Smooth muscle cell (in vitro differentiated cells): ENCODE data around the gene SLC22A13. TPM values are rescaled to one million over a fixed set of nuclear protein-coding genes. Genes with fewer than 3 reads are reported as not detected.

Experiments
- DNase-seq: peaks from one replicate; lab custom pipeline; 2025; ENCODE audit not compliant: unreplicated experiment; lab: John Stamatoyannopoulos, UW
- H2AFZ ChIP-seq: fragments of 200-600 bp; sonication (generic); 2 replicates; pipeline ENCODE4 v1.6.0; 2016; ENCODE audit warnings: antibody characterized with exemption, low read depth, mild to moderate bottlenecking
- H3F3A ChIP-seq: fragments of 200-600 bp; sonication (generic); 2 replicates; pipeline ENCODE4 v1.6.0; 2017; ENCODE audit warnings: antibody characterized with exemption, low read depth
- H3K27ac ChIP-seq: fragments of 200-600 bp; sonication (generic); 2 replicates; pipeline ENCODE4 v1.5.1; 2016; ENCODE audit warnings: low read depth, mild to moderate bottlenecking
- H3K27me3 ChIP-seq: fragments of 200-600 bp; sonication (generic); 2 replicates; pipeline ENCODE4 v1.6.1; 2016; ENCODE audit warnings: low read depth, mild to moderate bottlenecking
- H3K36me3 ChIP-seq: fragments of 200-600 bp; sonication (generic); 2 replicates; pipeline ENCODE4 v1.5.1; 2016; ENCODE audit warnings: low read depth
- H3K4me1 ChIP-seq: fragments of 200-600 bp; sonication (generic); 2 replicates; pipeline ENCODE4 v1.5.1; 2016; ENCODE audit warnings: low read depth
- H3K4me2 ChIP-seq: fragments of 200-600 bp; sonication (generic); 2 replicates; pipeline ENCODE4 v1.6.0; 2016; ENCODE audit warnings: mild to moderate bottlenecking
- H3K4me3 ChIP-seq: fragments of 200-600 bp; sonication (generic); 2 replicates; pipeline ENCODE4 v1.5.1; 2016; ENCODE audit warnings: mild to moderate bottlenecking
- H3K79me2 ChIP-seq: fragments of 200-600 bp; sonication (generic); 2 replicates; pipeline ENCODE4 v1.6.0; 2016; ENCODE audit warnings: low read depth, mild to moderate bottlenecking
- H3K9ac ChIP-seq: fragments of 200-600 bp; sonication (generic); 2 replicates; pipeline ENCODE4 v1.6.0; 2016; ENCODE audit warnings: low read depth
- H3K9me3 ChIP-seq: fragments of 200-600 bp; sonication (generic); replicated peaks from 2 replicates; pipeline ENCODE4 v1.5.1; 2016; ENCODE audit warnings: low read depth
- H4K20me1 ChIP-seq: fragments of 200-600 bp; sonication (generic); 2 replicates; pipeline ENCODE4 v1.6.0; 2016; ENCODE audit warnings: low read depth
- WGBS: methylation state at CpG from one replicate; pipeline ENCODE4 v1.1.7; 2016; ENCODE audit warnings: low lambda C conversion rate; 5-methylcytosine and 5-hydroxymethylcytosine counted together
- polyA plus RNA-seq: library from polyadenylated mRNA; unstranded; fragments of >200 nt; fragmentation: Nextera tagmentation; extraction: Ambion mirVana; gene quantifications from 2 replicates; pipeline ENCODE4 v1.2.1, GENCODE V29; 2016
- total RNA-seq: library from RNA; depleted of rRNA; stranded (reverse); fragments of >200 nt; gene quantifications from 2 replicates; pipeline ENCODE4 v1.2.3, GENCODE V29; 2014
- TF ChIP-seq, protein P1 (sequence below): fragments of 200-600 bp; sonication (generic); IDR thresholded peaks from 2 replicates; pipeline ENCODE4 v1.5.1; 2017; ENCODE audit warnings: borderline replicate concordance, mild to moderate bottlenecking, antibody characterized with exemption; ENCODE audit not compliant: insufficient read depth, poor library complexity, severe bottlenecking

The SLC22A13 gene
- total and polyA plus RNA-seq, 2 experiments from 2014 or later: 0.13 TPM; not detected in 1

DNA sequence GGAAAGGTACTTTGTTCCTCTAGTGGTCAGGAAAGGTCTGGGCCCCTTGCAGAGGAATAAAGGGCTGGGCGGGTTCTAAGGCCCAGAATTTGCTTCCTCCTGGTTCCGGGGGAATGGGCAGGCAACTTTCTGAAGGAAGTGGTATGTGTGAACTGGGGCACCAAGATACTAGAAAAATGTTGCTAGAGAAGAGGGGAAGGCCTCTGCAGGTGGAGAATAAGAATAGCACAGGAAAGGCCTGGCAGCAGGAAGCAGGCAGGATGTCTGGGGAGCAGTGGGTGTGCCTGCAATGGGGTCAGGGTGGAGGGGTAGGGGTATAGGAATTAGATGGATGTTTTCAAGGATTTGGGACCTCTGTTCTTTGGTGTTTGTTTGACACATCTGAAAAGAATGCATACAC is 2.0 kb downstream of the SLC22A13 start:
- WGBS: 82% methylated on average over 2 of the region's 2 CpGs
- H3K4me2 ChIP-seq: no peak overlapping the region
- no peaks in the 10 kb centered on the region for H3F3A ChIP-seq
- no peak for DNase-seq
- TF ChIP-seq, protein P1, sequence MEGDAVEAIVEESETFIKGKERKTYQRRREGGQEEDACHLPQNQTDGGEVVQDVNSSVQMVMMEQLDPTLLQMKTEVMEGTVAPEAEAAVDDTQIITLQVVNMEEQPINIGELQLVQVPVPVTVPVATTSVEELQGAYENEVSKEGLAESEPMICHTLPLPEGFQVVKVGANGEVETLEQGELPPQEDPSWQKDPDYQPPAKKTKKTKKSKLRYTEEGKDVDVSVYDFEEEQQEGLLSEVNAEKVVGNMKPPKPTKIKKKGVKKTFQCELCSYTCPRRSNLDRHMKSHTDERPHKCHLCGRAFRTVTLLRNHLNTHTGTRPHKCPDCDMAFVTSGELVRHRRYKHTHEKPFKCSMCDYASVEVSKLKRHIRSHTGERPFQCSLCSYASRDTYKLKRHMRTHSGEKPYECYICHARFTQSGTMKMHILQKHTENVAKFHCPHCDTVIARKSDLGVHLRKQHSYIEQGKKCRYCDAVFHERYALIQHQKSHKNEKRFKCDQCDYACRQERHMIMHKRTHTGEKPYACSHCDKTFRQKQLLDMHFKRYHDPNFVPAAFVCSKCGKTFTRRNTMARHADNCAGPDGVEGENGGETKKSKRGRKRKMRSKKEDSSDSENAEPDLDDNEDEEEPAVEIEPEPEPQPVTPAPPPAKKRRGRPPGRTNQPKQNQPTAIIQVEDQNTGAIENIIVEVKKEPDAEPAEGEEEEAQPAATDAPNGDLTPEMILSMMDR: no peak
- H3K4me1 ChIP-seq: no peaks in the 10 kb centered on the region
- no peak overlapping the region for H3K27ac ChIP-seq
- H3K9ac ChIP-seq: no peak overlapping the region
- H3K4me3 ChIP-seq: no peak overlapping the region
- no peak overlapping the region for H2AFZ ChIP-seq
- no peaks in the 10 kb centered on the region for H3K27me3 ChIP-seq
- H4K20me1 ChIP-seq: no peaks in the 10 kb centered on the region
- no peaks in the 10 kb centered on the region for H3K36me3 ChIP-seq
- H3K9me3 ChIP-seq: no peaks in the 10 kb centered on the region
- H3K79me2 ChIP-seq: no peaks in the 10 kb centered on the region

DNA sequence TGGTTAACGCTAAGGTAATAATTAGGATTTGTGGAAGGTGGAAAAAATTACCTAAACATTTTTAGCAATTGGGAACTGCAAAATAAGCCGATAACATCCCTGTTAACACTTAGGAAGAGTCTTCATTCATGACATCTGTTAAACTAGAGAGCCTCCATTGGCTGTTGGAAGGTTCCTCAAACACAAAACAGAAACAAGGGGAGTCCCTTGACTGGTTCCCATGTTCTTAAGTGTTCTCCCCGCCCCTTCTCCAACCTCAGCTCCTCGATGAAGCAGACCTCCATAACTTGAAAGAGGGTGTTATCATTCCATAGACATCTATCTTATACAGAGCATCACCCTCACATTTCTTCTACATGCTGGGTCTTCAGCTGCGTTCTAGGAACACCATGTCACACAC is 2.5 kb downstream of the SLC22A13 start:
- H3K4me1 ChIP-seq: no peaks in the 10 kb centered on the region
- H2AFZ ChIP-seq: no peak overlapping the region
- no peaks in the 10 kb centered on the region for H3F3A ChIP-seq
- H3K27me3 ChIP-seq: no peaks in the 10 kb centered on the region
- H3K36me3 ChIP-seq: no peaks in the 10 kb centered on the region
- WGBS: 83% methylated on average over 5 of the region's 5 CpGs
- H3K79me2 ChIP-seq: no peaks in the 10 kb centered on the region
- DNase-seq: no peak
- no peak overlapping the region for H3K4me3 ChIP-seq
- no peak overlapping the region for H3K9ac ChIP-seq
- H3K4me2 ChIP-seq: no peak overlapping the region
- no peak overlapping the region for H3K27ac ChIP-seq
- TF ChIP-seq, protein P1: no peak
- no peaks in the 10 kb centered on the region for H4K20me1 ChIP-seq
- H3K9me3 ChIP-seq: no peaks in the 10 kb centered on the region

DNA sequence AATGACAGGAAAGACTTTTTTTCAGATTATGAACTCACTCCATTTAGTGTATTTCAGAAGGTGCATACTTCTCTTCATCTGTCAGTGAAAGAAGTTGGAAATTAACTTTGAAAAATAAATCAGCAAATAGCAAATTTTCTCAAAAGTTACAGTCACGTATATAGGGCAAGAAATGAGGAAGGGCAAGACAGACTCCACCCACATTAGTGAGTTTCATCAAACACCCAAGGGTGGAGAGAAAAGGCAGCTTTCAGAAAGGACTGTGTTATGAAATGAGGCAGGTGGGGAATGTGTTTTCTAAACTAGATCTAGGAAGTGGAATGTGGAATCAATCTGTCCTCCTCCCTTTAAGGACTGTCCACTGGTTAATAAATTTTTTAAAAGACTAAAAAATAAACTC is 2.9 kb downstream of the SLC22A13 start:
- H3K4me2 ChIP-seq: no peak overlapping the region
- 94% methylated on average over 1 of the region's 1 CpG for WGBS
- no peaks in the 10 kb centered on the region for H4K20me1 ChIP-seq

DNA sequence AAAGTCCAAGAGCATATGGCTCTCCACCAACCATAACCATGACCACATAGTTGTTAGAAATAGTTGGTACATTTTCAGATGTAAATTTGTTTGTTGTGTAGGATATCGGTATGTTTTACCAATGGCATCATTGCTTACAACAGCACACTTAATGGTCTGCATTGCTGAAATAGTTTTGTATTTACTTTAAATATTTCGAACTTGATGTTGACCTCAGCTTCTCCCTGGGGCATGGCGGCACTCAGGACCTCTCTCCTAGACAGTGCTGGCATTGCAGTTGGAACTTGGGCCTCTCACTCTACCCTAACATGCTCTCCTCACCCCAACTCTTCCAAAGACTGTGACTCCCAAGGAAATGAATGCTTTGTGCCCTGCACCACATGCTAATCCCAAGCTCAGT is 5.0 kb downstream of the SLC22A13 start:
- Histone ChIP-seq H3F3A (no peaks in the 10 kb centered on the region), H4K20me1 (no peaks in the 10 kb centered on the region), H3K9ac (no peak overlapping the region), H3K4me2 (no peak overlapping the region), H3K27ac (no peak overlapping the region), H2AFZ (no peak overlapping the region), H3K27me3 (no peaks in the 10 kb centered on the region), H3K36me3 (no peaks in the 10 kb centered on the region), H3K4me1 (no peaks in the 10 kb centered on the region), H3K79me2 (no peaks in the 10 kb centered on the region), H3K9me3 (no peaks in the 10 kb centered on the region), H3K4me3 (no peak overlapping the region)
- 79% methylated on average over 3 of the region's 3 CpGs for WGBS
- TF ChIP-seq, protein P1: no peak
- no peak for DNase-seq

More for the DNA sequence above, 2.9 kb downstream of the SLC22A13 start:
- H3K79me2 ChIP-seq: no peaks in the 10 kb centered on the region
- TF ChIP-seq, protein P1: no peak
- no peak for DNase-seq
- no peaks in the 10 kb centered on the region for H3K27me3 ChIP-seq
- no peaks in the 10 kb centered on the region for H3K4me1 ChIP-seq
- H3K36me3 ChIP-seq: no peaks in the 10 kb centered on the region
- no peak overlapping the region for H2AFZ ChIP-seq
- H3K9ac ChIP-seq: no peak overlapping the region
- no peak overlapping the region for H3K27ac ChIP-seq
- H3K4me3 ChIP-seq: no peak overlapping the region
- no peaks in the 10 kb centered on the region for H3F3A ChIP-seq
- H3K9me3 ChIP-seq: no peaks in the 10 kb centered on the region
